ENCODE data around the gene SLC12A6.

DNA sequence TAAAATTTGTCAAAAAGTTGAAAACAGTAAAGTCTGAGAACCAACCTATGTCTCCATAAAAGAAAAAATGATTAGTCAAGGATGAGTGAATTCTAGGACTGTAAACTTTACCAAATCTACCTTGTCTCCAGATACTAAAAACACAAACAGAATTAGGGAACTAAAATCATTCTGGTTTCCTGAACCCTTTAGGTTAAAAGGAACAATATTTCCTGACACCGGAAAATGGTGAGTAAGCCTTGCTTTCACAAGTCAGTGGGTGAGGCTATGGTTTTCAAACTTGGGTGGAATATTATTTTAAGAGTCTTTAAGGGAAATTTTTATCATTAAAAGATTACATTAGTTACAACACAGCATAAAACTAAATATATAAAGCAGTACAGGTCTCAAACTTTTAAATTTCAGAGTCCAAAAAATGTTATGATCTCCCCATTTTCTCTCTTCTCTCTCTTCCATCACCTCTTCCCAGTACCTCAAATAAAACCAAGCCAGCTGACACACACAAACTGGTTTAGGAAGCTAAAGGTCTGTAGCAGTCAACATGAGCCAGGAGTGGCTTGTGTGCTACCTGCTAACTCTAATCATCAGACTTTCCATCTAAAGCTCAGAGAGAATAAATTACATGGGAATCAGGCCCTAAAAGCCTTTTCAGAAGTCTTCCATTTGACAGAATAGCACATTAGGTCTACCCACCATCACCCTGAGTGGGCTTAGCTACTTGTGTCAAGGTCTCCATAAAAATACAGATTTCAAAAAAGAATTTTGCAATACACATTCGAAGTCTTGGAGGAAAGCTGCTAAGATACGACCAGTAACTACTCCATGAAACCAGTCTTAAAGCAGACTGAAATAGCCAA, 2.2 kb downstream of the SLC12A6 start:
- no peak for TF ChIP-seq EP300 (conservative IDR thresholded peaks at IDR 0.05; ENCODE audit: poor library complexity, severe bottlenecking)
- TF ChIP-seq CTCF (IDR thresholded peaks at IDR 0.05; ENCODE audit: poor library complexity, severe bottlenecking) = no peak
- no peak for TF ChIP-seq EZH2 (IDR thresholded peaks at IDR 0.05; ENCODE audit: borderline replicate concordance, insufficient read depth, low read length, poor library complexity, severe bottlenecking)
- no peak for TF ChIP-seq POLR2AphosphoS5 (IDR thresholded peaks at IDR 0.05)
- no peak for TF ChIP-seq RAD21 (conservative IDR thresholded peaks at IDR 0.05)
- no peak for TF ChIP-seq REST (IDR thresholded peaks at IDR 0.05; ENCODE audit: borderline replicate concordance)

Data from neural cell (in vitro differentiated cells).